HG03442 (cell line): ENCODE measurements around the gene EBF3.
"Not testable (repeated sequence)": the region's sequence is repeated elsewhere in the genome, so short reads cannot be mapped to it uniquely, and the experiment has no call there.

ENCODE experiments used
- ATAC-seq: cut with Tn5 transposase; IDR thresholded peaks from one replicate; pipeline ENCODE4 v1.9.1; 2021; ENCODE audit warnings: mild to moderate bottlenecking, moderate library complexity; ENCODE audit not compliant: unreplicated experiment

EBF3 gene

GRCh38 chr10:129929343-129930292 is 34.5 kb downstream of the EBF3 start:
- ATAC-seq: no peak

GRCh38 chr10:129927351-129928120 is 36.5 kb downstream of the EBF3 start:
- no peak for ATAC-seq

DNA sequence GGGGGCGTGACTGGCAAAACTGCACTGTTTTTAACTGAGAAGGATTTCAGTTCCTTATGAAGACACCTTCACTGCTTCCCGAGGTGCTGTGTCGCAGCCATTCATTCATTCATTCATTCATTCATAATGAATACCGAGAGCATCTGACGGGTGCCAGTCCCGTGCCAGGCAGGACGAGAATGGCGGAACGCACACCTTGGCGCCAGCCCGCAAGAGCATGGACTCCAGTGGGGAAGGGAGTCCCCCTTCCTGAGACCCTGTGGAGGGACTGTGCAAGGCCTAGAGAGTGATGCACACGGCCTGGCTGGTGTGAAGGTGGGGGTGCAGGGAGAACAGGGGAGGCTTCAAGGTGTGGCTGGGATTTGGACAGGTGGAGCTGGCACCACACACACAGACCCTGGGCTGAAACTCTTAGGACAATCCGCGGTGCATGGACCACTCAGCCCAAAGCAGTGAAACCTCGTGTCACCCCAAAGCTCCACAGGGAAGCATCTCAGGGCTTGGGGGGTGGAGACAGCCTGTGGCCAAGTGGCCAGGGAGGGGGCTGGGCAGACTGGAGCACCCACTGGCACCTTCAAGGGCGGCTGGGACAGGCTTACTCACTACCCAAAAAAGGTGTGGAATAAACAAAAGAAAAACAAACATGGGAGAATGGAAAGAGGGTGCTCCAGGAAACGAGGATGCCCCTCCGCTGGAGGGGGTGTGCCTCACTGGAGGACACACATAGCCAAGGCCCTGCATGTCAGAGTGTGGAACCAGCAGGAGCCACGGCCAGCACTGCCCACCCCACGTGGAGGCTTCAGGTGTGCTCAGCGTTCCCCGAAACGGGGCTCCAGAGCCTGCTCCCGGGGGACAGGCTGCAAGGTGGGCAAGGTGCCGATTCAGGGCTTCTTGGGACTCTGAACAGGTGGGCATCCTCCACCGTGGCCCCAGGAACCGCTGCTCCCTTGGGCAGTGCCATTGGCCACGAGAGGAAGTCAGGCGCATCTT is 37.7 kb downstream of the EBF3 start:
- ATAC-seq: no peak

- no peak for ATAC-seq
These were observed 39.5 kb downstream of the EBF3 start for GRCh38 chr10:129924375-129925085.

GRCh38 chr10:129922598-129923123 is 41.4 kb downstream of the EBF3 start:
- ATAC-seq: no peak

DNA sequence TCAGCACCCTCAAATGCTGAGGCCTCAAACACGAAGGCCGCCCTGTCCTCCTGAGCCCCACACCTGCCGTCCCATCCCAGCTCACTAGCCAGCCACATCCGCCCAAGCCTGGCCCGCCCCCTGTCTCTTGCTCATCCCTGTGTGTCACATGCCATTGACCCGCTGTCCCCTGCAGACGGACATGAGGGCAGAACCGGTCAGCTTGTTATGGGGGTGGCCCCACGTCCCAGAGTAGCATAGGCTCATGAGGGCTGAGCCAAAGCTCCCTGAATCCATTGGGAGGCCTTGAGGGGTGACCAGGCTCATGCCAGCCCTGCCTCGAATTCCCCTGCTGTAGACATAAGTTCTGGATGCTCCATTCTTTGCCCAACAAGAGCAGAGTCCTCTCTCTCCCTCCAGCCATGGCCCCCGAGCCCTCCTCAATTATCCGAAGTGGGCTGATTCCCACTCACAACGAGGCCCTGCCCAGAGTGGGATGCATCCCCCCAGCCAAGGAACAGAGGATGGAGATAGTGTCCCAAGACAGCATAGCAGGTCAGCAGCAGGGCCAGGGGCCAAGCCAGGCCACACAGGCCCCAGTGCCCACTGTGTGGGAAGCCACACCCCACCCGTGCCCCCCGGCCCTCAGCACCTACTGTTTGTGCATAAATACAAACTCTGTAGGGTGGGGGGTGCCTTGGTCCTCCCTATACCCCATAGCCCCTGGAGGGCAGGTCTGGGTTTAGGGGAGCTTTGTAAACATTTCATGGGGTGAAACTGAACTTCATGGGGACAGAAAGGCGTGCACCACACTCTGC is 42.1 kb downstream of the EBF3 start:
- no peak for ATAC-seq

- no peak for ATAC-seq
These were observed 42.9 kb downstream of the EBF3 start for GRCh38 chr10:129921065-129921670.

DNA sequence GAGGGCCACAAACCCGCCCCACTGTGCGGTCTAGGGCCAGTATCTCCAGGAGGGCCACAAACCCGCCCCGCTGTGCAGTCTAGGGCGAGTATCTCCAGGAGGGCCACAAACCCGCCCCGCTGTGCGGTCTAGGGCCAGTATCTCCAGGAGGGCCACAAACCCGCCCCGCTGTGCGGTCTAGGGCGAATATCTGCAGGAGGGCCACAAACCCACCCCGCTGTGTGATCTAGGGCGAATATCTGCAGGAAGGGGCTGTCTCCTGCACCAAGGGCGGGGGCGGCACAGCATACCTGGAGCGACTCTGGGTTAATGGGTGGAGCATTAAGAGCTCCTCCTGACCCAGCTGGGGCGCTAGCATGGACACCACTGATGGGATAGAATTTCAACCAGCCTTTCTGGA is 43.9 kb downstream of the EBF3 start:
- not testable (repeated sequence) for ATAC-seq

GRCh38 chr10:129919358-129919757 is 44.7 kb downstream of the EBF3 start:
- ATAC-seq: no peak

GRCh38 chr10:129918836-129919235 is 45.2 kb downstream of the EBF3 start:
- no peak for ATAC-seq

DNA sequence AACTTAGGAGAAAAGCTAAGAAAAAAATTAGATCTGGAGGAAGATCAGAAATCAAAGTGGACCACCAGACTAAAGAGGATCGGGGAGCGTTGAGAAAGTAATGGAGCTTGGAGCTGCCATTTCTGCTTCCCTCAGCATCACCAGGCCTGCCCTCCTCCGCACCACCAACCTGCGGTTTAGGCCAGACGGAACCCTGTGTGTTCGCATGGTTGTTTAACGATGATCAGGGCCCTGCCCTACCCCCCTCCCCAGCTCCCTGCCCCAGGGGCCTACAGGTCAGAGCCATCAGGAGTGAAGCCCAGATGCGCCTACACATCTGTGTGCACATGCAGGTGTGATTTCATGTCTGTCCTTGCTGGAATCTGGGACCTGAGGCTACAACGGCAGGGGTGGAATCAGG is 45.7 kb downstream of the EBF3 start:
- ATAC-seq: no peak

DNA sequence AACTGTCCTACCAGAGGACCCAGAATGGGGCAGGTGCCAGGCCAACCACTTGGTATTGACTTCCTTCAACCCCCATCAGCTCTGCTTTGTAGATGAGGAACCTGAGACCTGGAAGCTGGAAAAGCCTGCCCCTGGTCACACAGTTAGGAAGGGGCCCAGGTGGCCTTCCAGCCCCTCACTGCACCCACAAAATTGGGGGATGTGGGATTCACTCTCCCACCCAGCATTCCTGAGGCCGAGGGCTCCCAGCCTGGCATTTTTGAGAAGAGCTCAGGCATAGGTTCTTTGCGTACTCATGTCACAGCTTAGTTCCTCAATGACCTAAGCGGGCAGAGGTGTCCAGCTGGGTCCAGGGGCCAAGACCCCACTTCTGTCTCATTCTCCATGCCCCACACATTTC is 46.1 kb downstream of the EBF3 start:
- ATAC-seq: no peak

GRCh38 chr10:129916506-129916995 is 47.5 kb downstream of the EBF3 start:
- no peak for ATAC-seq

DNA sequence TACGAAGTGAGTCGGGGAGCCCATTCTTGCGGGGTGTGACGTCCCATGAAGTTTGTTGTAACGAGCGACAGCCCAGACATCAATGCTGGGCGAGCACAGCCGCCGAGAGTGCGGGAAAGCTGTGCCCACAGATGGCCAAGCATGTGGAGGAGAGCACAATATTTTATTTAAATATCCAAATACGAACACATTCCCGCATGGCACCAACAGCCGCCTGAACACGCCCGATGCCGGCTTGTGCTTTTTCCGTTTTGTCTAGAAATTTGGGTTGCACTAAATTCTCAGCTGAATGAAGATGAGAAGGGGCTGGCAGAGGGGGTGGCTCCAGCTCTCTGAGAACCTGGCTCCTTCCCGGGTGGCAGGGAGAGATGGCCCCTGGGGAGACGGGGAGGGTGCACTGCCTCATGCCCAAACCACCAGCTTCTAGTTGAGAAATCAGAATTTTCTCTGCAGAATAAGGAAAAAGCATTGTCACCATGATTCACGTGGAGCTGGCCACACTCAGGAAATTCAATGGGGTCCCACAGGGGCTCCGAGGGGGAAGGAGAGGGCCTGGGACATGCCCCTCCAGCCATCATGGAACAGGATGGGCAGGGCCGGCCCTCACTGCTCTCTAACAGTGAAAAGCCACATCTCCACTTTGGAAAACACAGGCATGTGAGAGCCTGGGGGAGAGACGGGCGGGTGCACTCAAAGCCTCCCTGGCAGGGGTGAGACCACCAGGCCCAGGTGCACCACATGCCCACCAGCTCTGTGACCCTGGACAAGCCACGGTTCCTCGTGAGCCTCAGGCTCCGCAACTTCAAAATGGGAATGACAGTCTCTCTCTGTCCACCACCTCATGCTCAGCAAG is 48.3 kb downstream of the EBF3 start:
- ATAC-seq: no peak

GRCh38 chr10:129914960-129915359 is 49.1 kb downstream of the EBF3 start:
- ATAC-seq: no peak

GRCh38 chr10:129914153-129914855 is 49.8 kb downstream of the EBF3 start:
- ATAC-seq: no peak
